ENCODE results near the gene CFAP74. TPM values are rescaled to one million over a fixed set of nuclear protein-coding genes. Genes with fewer than 3 reads are reported as not detected.
A peak's percentile ranks its signal among the peaks of the same experiment; 100 is the strongest.

Gene CFAP74
- total and polyA plus RNA-seq, 2 of the 13 experiments (the other 11 are each of a cell fraction or from before 2014, with no cell fraction given), result 0.27 to 0.62 TPM

DNA sequence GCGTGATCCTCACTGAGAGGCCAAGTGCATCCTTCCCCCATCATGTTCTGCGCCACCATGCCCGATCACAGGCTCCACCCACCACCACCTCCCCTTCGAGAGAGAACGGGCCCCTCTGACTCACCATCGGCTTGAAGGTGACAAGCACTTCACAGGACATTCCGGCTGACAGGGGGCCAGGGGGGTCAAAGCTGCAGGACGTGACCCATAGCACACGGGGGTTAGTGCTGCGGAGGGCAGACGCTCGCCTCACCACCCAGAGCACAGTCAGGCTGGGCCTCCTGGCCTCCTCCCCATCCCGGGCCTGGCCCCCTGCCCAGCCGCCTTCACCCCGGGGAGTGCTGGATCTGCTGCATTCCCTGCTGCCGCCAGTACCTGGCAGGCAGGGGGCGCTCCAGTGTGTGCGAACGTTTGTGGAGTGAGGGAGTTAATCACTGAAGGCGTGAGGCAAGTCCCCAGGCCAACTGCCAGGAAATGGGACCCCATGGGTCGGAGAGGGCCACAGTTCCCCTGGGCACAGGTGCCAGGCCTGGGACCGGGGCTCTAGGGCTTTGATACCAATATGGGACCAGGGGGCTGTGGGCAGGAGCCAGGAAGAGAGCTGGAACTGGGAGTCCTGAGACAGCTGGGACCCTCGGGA is 43.6 kb downstream of the CFAP74 start (continued):
- TF ChIP-seq, protein P1, sequence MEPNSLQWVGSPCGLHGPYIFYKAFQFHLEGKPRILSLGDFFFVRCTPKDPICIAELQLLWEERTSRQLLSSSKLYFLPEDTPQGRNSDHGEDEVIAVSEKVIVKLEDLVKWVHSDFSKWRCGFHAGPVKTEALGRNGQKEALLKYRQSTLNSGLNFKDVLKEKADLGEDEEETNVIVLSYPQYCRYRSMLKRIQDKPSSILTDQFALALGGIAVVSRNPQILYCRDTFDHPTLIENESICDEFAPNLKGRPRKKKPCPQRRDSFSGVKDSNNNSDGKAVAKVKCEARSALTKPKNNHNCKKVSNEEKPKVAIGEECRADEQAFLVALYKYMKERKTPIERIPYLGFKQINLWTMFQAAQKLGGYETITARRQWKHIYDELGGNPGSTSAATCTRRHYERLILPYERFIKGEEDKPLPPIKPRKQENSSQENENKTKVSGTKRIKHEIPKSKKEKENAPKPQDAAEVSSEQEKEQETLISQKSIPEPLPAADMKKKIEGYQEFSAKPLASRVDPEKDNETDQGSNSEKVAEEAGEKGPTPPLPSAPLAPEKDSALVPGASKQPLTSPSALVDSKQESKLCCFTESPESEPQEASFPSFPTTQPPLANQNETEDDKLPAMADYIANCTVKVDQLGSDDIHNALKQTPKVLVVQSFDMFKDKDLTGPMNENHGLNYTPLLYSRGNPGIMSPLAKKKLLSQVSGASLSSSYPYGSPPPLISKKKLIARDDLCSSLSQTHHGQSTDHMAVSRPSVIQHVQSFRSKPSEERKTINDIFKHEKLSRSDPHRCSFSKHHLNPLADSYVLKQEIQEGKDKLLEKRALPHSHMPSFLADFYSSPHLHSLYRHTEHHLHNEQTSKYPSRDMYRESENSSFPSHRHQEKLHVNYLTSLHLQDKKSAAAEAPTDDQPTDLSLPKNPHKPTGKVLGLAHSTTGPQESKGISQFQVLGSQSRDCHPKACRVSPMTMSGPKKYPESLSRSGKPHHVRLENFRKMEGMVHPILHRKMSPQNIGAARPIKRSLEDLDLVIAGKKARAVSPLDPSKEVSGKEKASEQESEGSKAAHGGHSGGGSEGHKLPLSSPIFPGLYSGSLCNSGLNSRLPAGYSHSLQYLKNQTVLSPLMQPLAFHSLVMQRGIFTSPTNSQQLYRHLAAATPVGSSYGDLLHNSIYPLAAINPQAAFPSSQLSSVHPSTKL (CRISPR knock-in tag; IDR thresholded peaks at IDR 0.05), result peak; percentile 65
- TF ChIP-seq, protein P2, sequence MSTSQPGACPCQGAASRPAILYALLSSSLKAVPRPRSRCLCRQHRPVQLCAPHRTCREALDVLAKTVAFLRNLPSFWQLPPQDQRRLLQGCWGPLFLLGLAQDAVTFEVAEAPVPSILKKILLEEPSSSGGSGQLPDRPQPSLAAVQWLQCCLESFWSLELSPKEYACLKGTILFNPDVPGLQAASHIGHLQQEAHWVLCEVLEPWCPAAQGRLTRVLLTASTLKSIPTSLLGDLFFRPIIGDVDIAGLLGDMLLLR (CRISPR knock-in tag; IDR thresholded peaks at IDR 0.05), result no peak
- TF ChIP-seq SNAI1 (CRISPR knock-in tag; IDR thresholded peaks at IDR 0.05; ENCODE audit: borderline replicate concordance), result no peak
- peak; percentile 61 for TF ChIP-seq ELF3 (CRISPR knock-in tag; IDR thresholded peaks at IDR 0.05)
- TF ChIP-seq SUZ12 (IDR thresholded peaks at IDR 0.05; ENCODE audit: low read depth, low read length), result 0 out of 2 replicates have a peak, but pooled peaks have one; percentile 5
- TF ChIP-seq ISX (CRISPR knock-in tag; conservative IDR thresholded peaks at IDR 0.05), result no peak
- peak; percentile 64 for TF ChIP-seq ZNF547 (CRISPR knock-in tag; IDR thresholded peaks at IDR 0.05)
- TF ChIP-seq, protein P3, sequence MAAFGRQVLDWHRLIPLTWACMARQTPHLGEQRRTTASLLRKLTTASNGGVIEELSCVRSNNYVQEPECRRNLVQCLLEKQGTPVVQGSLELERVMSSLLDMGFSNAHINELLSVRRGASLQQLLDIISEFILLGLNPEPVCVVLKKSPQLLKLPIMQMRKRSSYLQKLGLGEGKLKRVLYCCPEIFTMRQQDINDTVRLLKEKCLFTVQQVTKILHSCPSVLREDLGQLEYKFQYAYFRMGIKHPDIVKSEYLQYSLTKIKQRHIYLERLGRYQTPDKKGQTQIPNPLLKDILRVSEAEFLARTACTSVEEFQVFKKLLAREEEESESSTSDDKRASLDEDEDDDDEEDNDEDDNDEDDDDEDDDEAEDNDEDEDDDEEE (CRISPR knock-in tag; IDR thresholded peaks at IDR 0.05), result 0 out of 2 replicates have a peak, but pooled peaks have one; percentile 8
- no peak for TF ChIP-seq HIVEP1 (CRISPR knock-in tag; IDR thresholded peaks at IDR 0.05)
- peak; percentile 69 for TF ChIP-seq PITX1 (CRISPR knock-in tag; IDR thresholded peaks at IDR 0.05)
- TF ChIP-seq, protein P4, sequence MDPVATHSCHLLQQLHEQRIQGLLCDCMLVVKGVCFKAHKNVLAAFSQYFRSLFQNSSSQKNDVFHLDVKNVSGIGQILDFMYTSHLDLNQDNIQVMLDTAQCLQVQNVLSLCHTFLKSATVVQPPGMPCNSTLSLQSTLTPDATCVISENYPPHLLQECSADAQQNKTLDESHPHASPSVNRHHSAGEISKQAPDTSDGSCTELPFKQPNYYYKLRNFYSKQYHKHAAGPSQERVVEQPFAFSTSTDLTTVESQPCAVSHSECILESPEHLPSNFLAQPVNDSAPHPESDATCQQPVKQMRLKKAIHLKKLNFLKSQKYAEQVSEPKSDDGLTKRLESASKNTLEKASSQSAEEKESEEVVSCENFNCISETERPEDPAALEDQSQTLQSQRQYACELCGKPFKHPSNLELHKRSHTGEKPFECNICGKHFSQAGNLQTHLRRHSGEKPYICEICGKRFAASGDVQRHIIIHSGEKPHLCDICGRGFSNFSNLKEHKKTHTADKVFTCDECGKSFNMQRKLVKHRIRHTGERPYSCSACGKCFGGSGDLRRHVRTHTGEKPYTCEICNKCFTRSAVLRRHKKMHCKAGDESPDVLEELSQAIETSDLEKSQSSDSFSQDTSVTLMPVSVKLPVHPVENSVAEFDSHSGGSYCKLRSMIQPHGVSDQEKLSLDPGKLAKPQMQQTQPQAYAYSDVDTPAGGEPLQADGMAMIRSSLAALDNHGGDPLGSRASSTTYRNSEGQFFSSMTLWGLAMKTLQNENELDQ (CRISPR knock-in tag; IDR thresholded peaks at IDR 0.05; ENCODE audit: borderline replicate concordance), result no peak
- TF ChIP-seq ZNF747 (CRISPR knock-in tag; IDR thresholded peaks at IDR 0.05; ENCODE audit: borderline replicate concordance), result no peak
- TF ChIP-seq, protein P5, sequence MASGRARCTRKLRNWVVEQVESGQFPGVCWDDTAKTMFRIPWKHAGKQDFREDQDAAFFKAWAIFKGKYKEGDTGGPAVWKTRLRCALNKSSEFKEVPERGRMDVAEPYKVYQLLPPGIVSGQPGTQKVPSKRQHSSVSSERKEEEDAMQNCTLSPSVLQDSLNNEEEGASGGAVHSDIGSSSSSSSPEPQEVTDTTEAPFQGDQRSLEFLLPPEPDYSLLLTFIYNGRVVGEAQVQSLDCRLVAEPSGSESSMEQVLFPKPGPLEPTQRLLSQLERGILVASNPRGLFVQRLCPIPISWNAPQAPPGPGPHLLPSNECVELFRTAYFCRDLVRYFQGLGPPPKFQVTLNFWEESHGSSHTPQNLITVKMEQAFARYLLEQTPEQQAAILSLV (CRISPR knock-in tag; IDR thresholded peaks at IDR 0.05; ENCODE audit: borderline replicate concordance), result peak; percentile 66; the same call in 1 of the 2 replicates
- no peak; the same call in 1 of the 2 replicates for TF ChIP-seq ZMYM3 (CRISPR knock-in tag; IDR thresholded peaks at IDR 0.05)
- TF ChIP-seq KDM6A (CRISPR knock-in tag; IDR thresholded peaks at IDR 0.05; ENCODE audit: low read depth), result peak; percentile 55; the same call in 1 of the 2 replicates
- 0 out of 2 replicates have a peak, but pooled peaks have one; percentile 50 for TF ChIP-seq AKAP8 (CRISPR knock-in tag; IDR thresholded peaks at IDR 0.05)
- TF ChIP-seq SALL2 (CRISPR knock-in tag; IDR thresholded peaks at IDR 0.05), result peak; percentile 68; the same call in 1 of the 2 replicates
- TF ChIP-seq ZNF589 (CRISPR knock-in tag; conservative IDR thresholded peaks at IDR 0.05), result peak; percentile 78; the same call in 1 of the 2 replicates
- TF ChIP-seq, protein P6, sequence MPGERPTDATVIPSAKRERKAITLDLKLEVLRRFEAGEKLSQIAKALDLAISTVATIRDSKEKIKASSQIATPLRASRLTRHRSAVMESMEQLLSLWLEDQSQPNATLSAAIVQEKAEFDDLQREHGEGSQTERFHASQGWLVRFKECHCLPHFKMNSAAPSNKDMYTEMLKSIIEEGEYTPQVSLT (CRISPR knock-in tag; IDR thresholded peaks at IDR 0.05; ENCODE audit: borderline replicate concordance, low read depth), result no peak
- 0 out of 2 replicates have a peak, but pooled peaks have one; percentile 85 for TF ChIP-seq ZNF713 (CRISPR knock-in tag; IDR thresholded peaks at IDR 0.05)

All from HepG2 (cell line).